HG02763 (cell line): Measurements from ENCODE around the gene RNFT2.

Experiments
- ATAC-seq: cut with Tn5 transposase; IDR thresholded peaks from one replicate; pipeline ENCODE4 v1.9.1; 2021; ENCODE audit warnings: mild to moderate bottlenecking, moderate library complexity; ENCODE audit not compliant: unreplicated experiment

The RNFT2 gene

GRCh38 chr12:116737774-116738657 lies at the start of gene RNFT2, which contains the start of gene SPRING1:
RNFT2 (plus strand) TSS chr12:116738315; CDS start chr12:116740498, 2,183 bp downstream.
SPRING1 (minus strand) TSS chr12:116738069; CDS start chr12:116737900, 169 bp downstream.
- peak; percentile 97 for ATAC-seq

- no peak for ATAC-seq
Observed at GRCh38 chr12:116689521-116689920, 48.6 kb upstream of the RNFT2 start.

GRCh38 chr12:116689979-116690744 lies 48.0 kb upstream of the RNFT2 start:
- no peak for ATAC-seq

GRCh38 chr12:116691205-116691604 lies 46.9 kb upstream of the RNFT2 start:
- ATAC-seq, result no peak

- no peak for ATAC-seq
Observed at GRCh38 chr12:116691636-116692035, 46.5 kb upstream of the RNFT2 start.

- ATAC-seq, result no peak
Observed at GRCh38 chr12:116692605-116693004, 45.5 kb upstream of the RNFT2 start.

- no peak for ATAC-seq
Observed at GRCh38 chr12:116693286-116694227, 44.6 kb upstream of the RNFT2 start.

- no peak for ATAC-seq
Observed at GRCh38 chr12:116694653-116695463, 43.3 kb upstream of the RNFT2 start.

GRCh38 chr12:116695464-116695725 lies 42.7 kb upstream of the RNFT2 start:
- ATAC-seq, result no peak

GRCh38 chr12:116697305-116697704 lies 40.8 kb upstream of the RNFT2 start:
- no peak for ATAC-seq

- no peak for ATAC-seq
Observed at GRCh38 chr12:116697716-116698115, 40.4 kb upstream of the RNFT2 start.

GRCh38 chr12:116698116-116698515 lies 40.0 kb upstream of the RNFT2 start:
- no peak for ATAC-seq

GRCh38 chr12:116698554-116699075 lies 39.5 kb upstream of the RNFT2 start:
- no peak for ATAC-seq

- ATAC-seq, result no peak
Observed at GRCh38 chr12:116700066-116700465, 38.0 kb upstream of the RNFT2 start.

GRCh38 chr12:116701432-116701831 lies 36.7 kb upstream of the RNFT2 start:
- ATAC-seq, result no peak

GRCh38 chr12:116703214-116703795 lies 34.8 kb upstream of the RNFT2 start:
- ATAC-seq, result no peak

- ATAC-seq, result no peak
Observed at GRCh38 chr12:116707751-116708150, 30.4 kb upstream of the RNFT2 start.

- no peak for ATAC-seq
Observed at GRCh38 chr12:116708826-116709756, 29.0 kb upstream of the RNFT2 start.
